GM18508 (cell line): ENCODE results near the gene FZD4.
"Not testable (repeated sequence)": the region's sequence is repeated elsewhere in the genome, so short reads cannot be mapped to it uniquely, and the experiment has no call there.

Experiments
- ATAC-seq: cut with Tn5 transposase; IDR thresholded peaks from one replicate; pipeline ENCODE4 v1.9.1; 2021; ENCODE audit warnings: moderate number of reproducible peaks; ENCODE audit not compliant: insufficient read depth, unreplicated experiment

FZD4 gene

GRCh38 chr11:86978247-86978646 lies 23.1 kb upstream of the FZD4 start:
- ATAC-seq: no peak

GRCh38 chr11:86977441-86978050 lies 22.4 kb upstream of the FZD4 start:
- no peak for ATAC-seq

- ATAC-seq: no peak
These were observed 17.5 kb upstream of the FZD4 start for GRCh38 chr11:86972734-86973133.

- ATAC-seq: no peak
These were observed 14.1 kb upstream of the FZD4 start for GRCh38 chr11:86969258-86969657.

GRCh38 chr11:86967601-86968000 lies 12.4 kb upstream of the FZD4 start:
- ATAC-seq: not testable (repeated sequence)

GRCh38 chr11:86957976-86958646 lies 2.9 kb upstream of the FZD4 start:
- ATAC-seq: no peak

- ATAC-seq: no peak
These were observed 1.7 kb upstream of the FZD4 start for GRCh38 chr11:86956905-86957195.

GRCh38 chr11:86955111-86955360 lies 159 bp downstream of the FZD4 start:
- ATAC-seq: peak; percentile 15

GRCh38 chr11:86954269-86955110 lies 705 bp downstream of the FZD4 start:
- ATAC-seq: no peak

- no peak for ATAC-seq
These were observed 2.8 kb downstream of the FZD4 start for GRCh38 chr11:86952221-86952875.

GRCh38 chr11:86951706-86952105 lies 3.5 kb downstream of the FZD4 start:
- ATAC-seq: no peak

- ATAC-seq: no peak
These were observed 4.6 kb downstream of the FZD4 start for GRCh38 chr11:86950661-86950995.

- ATAC-seq: no peak
These were observed 5.1 kb downstream of the FZD4 start for GRCh38 chr11:86949995-86950660.

GRCh38 chr11:86948733-86949132 lies 6.5 kb downstream of the FZD4 start:
- no peak for ATAC-seq

- ATAC-seq: no peak
These were observed 7.7 kb downstream of the FZD4 start for GRCh38 chr11:86947541-86947940.

GRCh38 chr11:86943505-86943904 lies 11.7 kb downstream of the FZD4 start:
- not testable (repeated sequence) for ATAC-seq

- ATAC-seq: no peak
These were observed 13.2 kb downstream of the FZD4 start for GRCh38 chr11:86941871-86942599.

- no peak for ATAC-seq
These were observed 13.9 kb downstream of the FZD4 start for GRCh38 chr11:86941077-86941870.

GRCh38 chr11:86940122-86940777 lies 14.9 kb downstream of the FZD4 start:
- no peak for ATAC-seq
